Mesodermal cell (in vitro differentiated cells): Measurements from ENCODE around the gene ATXN2L.

Source experiments
- H3K27ac ChIP-seq: 2 replicates; pipeline ENCODE4 v1.7.0; 2013; ENCODE audit warnings: mild to moderate bottlenecking, low read depth, low read length, moderate library complexity; ENCODE audit not compliant: severe bottlenecking
- H3K36me3 ChIP-seq: 2 replicates; pipeline ENCODE4 v1.7.1; 2013; ENCODE audit warnings: mild to moderate bottlenecking, low read length, moderate library complexity; ENCODE audit not compliant: control insufficient read depth, insufficient read depth
- H3K4me1 ChIP-seq: one replicate; pipeline ENCODE4 v1.7.1; 2013; ENCODE audit warnings: mild to moderate bottlenecking, low read length; ENCODE audit not compliant: insufficient read depth, control insufficient read depth, poor library complexity, severe bottlenecking
- H3K4me3 ChIP-seq: 2 replicates; pipeline ENCODE4 v1.7.0; 2013; ENCODE audit warnings: low read length, control low read depth, mild to moderate bottlenecking; ENCODE audit not compliant: insufficient read depth, poor library complexity, severe bottlenecking; ENCODE audit errors: extremely low read depth
- H3K9me3 ChIP-seq: 2 replicates; pipeline ENCODE4 v1.7.1; 2013; ENCODE audit warnings: mild to moderate bottlenecking, low read length, moderate library complexity; ENCODE audit not compliant: control insufficient read depth
- WGBS, 2 experiments: methylation state at CpG; one replicate each; pipeline ENCODE4 v1.1.5; 2013; ENCODE audit warnings: missing lambda C conversion rate in 2 of 2; ENCODE audit not compliant: insufficient coverage in 2 of 2; 5-methylcytosine and 5-hydroxymethylcytosine counted together

ATXN2L gene

DNA sequence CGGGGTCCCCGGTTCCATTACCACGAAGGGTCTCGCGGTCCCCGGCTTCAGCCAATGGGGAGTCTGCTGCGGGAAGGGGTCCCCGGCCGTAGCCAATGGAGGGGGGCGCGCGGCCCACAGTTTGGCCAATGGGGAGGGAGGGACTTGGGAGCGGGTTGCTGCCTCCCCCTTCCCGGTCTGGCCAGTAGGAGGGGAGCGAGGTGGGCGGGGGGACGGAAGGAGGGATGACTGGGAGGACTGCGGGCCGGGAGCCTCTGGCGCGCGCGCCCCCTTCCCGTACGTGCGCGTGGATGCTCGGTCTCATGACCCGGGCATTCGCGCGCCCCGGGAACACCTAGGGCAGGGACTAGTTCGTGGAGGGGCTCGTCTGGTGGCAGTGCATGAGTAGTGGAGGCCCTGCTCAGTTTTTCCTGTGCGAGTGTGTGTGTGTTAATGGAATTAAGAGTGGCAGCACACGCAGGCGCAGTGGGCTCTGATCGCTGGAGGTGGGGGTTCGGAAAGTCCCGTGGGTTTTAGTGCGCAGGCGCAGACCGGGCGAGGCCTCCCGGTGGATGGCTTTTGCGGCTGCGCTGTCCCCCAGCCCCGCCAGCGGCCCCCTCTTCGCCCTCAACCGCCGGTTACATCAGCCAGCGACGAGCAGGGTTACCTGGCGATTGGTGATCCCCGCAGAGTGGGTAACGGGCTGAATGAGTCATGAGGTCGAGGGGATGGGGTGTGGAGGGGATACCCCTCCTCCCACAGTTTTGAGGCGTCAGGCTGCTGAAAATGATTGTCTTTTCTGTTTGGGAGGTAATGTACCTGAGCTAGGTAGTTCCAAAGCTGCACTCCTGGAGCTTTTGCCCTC lies 1.3 kb downstream of the ATXN2L start:
- Histone ChIP-seq H3K4me1 (peaks cover 17% of the 10 kb centered on the region), H3K4me3 (peak overlapping the region; percentile 93), H3K36me3 (peaks cover 49% of the 10 kb centered on the region), H3K9me3 (no peaks in the 10 kb centered on the region), H3K27ac (peak overlapping the region; percentile 96)
- WGBS, 2 experiments: 0% methylated on average over 32 to 38 of the region's 60 CpGs

DNA sequence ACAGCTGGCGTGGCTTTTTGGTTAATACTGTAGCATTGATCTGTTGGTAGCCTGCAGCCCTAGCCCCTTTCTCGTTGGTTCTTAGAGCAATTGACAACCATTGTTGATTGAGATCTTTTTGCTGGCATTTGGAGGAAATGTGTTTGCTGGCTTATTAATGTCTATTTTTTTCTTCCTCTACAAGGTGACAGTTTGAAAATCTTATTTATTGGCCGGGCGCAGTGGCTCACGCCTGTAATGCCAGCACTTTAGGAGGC lies 1.8 kb downstream of the ATXN2L start:
- Histone ChIP-seq H3K27ac (peak overlapping the region; percentile 96), H3K9me3 (no peaks in the 10 kb centered on the region), H3K4me3 (peak overlapping the region; percentile 93), H3K4me1 (peaks cover 17% of the 10 kb centered on the region), H3K36me3 (peaks cover 55% of the 10 kb centered on the region)
- WGBS, 2 experiments: 55% methylated on average over 4 to 5 of the region's 5 CpGs

DNA sequence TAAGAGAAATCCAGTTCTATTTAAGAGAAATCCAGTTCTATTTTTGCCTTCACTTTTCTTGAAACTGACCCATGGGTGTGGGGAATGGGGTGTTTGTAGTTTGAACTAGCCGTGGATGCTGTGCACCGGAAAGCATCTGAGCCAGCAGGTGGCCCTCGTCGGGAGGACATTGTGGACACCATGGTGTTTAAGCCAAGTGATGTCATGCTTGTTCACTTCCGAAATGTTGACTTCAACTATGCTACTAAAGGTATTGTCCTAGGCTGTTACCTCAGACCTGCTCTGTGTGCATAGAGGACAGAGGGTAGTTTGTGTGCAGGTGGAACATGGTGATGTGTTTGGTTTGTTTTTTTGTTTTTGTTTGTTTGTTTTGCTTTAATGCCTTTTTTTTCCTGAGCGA lies 3.3 kb downstream of the ATXN2L start:
- peaks cover 17% of the 10 kb centered on the region for H3K4me1 ChIP-seq
- H3K36me3 ChIP-seq: peaks cover 65% of the 10 kb centered on the region
- H3K27ac ChIP-seq: no peak overlapping the region
- H3K9me3 ChIP-seq: no peaks in the 10 kb centered on the region
- 94 to 98% methylated on average over 5 of the region's 6 CpGs for WGBS, 2 experiments
- H3K4me3 ChIP-seq: no peak overlapping the region

DNA sequence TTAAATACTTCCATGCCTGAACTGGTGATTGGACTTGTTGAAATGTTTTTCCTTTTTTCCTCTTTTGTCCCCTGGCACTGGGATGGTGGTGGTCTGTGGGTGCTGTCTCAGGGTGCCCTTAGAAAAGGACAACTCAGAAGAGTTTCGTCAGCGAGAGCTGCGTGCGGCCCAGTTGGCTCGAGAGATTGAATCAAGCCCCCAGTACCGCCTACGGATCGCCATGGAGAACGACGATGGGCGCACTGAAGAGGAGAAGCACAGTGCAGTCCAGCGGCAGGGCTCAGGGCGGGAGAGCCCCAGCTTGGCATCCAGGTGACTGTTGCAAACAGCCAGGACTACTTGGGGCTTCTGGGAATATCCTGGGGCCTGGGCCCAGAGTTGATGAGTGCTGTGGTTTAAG lies 6.9 kb downstream of the ATXN2L start:
- peaks cover 100% of the 10 kb centered on the region for H3K36me3 ChIP-seq
- H3K27ac ChIP-seq: no peak overlapping the region
- no peak overlapping the region for H3K4me3 ChIP-seq
- peaks cover 12% of the 10 kb centered on the region for H3K4me1 ChIP-seq
- H3K9me3 ChIP-seq: no peaks in the 10 kb centered on the region
- 98 to 99% methylated on average over 12 to 13 of the region's 13 CpGs for WGBS, 2 experiments

DNA sequence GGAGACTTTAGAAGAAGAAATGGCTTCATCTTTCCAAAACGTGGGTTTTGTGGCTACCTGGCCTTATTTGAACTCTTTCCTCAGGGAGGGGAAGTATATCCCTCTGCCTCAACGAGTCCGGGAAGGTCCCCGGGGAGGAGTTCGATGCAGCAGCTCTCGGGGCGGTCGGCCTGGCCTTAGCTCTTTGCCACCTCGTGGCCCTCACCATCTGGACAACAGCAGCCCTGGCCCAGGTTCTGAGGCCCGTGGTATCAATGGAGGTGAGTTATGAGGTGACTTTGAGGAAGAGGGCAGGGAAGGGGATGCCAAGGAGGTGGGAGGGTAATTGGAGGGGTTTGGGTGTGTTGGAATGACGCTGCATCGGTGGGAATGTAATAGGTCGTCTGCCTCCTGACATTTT lies 7.7 kb downstream of the ATXN2L start:
- Histone ChIP-seq H3K4me1 (peaks cover 4% of the 10 kb centered on the region), H3K9me3 (no peaks in the 10 kb centered on the region), H3K27ac (no peak overlapping the region), H3K36me3 (peaks cover 100% of the 10 kb centered on the region), H3K4me3 (no peak overlapping the region)
- WGBS, 2 experiments: 93 to 100% methylated on average over 5 to 9 of the region's 13 CpGs

DNA sequence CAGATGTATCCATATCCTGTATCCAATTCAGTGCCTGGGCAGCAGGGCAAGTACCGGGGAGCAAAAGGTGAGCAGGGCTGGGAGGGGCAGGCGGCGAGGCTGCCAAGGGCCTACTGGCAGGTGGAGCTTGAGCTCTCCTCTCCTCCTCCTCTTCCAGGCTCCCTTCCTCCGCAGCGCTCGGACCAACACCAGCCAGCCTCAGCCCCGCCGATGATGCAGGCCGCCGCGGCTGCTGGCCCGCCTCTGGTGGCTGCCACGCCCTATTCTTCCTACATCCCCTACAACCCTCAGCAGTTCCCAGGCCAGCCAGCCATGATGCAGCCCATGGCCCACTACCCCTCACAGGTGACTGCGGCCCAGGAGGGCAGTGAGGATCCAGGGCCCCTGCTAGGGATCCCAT lies 11.6 kb downstream of the ATXN2L start:
- H3K4me3 ChIP-seq: no peak overlapping the region
- H3K27ac ChIP-seq: no peak overlapping the region
- H3K9me3 ChIP-seq: no peaks in the 10 kb centered on the region
- peaks cover 97% of the 10 kb centered on the region for H3K36me3 ChIP-seq
- WGBS, 2 experiments: 88 to 96% methylated on average over 5 to 10 of the region's 14 CpGs
- no peaks in the 10 kb centered on the region for H3K4me1 ChIP-seq

DNA sequence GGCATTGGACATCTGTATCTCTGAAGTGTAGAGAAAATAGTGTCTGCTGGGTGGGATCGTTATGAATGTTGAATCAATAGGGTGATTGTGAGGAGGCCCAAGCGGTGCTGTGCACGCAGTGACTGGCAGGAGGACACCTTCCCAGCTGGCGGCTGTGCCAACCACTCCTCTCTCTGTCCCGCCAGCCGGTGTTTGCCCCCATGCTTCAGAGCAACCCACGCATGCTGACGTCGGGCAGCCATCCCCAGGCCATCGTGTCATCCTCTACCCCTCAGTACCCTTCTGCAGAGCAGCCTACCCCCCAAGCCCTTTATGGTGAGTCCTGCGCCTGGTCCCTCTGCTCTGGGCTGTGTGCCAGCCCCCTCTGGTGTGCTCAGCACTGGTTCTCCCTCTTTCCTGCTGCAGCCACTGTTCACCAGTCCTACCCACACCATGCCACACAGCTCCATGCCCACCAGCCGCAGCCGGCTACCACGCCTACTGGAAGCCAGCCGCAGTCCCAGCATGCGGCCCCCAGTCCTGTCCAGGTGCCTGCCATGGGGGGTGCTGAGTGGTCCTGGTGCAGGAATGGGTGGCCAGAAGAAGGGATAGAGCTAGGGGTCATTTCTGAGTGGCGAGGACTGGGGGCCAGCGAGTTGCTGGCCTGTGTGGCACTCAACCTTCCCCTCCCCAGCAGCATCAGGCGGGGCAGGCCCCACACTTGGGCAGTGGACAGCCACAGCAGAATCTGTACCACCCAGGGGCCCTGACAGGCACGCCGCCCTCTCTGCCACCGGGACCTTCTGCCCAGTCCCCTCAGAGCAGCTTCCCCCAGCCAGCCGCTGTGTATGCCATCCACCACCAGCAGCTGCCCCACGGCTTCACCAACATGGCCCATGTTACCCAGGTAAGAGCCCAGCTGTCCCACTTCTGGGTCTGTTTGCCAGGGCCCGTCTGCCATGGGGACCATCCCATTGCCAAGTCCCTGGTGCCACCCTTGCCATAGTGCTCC lies 12.4 kb downstream of the ATXN2L start:
- WGBS, 2 experiments: 95% methylated on average over 17 to 20 of the region's 25 CpGs
- Histone ChIP-seq H3K4me3 (no peak overlapping the region), H3K36me3 (peaks cover 92% of the 10 kb centered on the region), H3K9me3 (no peaks in the 10 kb centered on the region), H3K27ac (no peak overlapping the region), H3K4me1 (no peaks in the 10 kb centered on the region)

DNA sequence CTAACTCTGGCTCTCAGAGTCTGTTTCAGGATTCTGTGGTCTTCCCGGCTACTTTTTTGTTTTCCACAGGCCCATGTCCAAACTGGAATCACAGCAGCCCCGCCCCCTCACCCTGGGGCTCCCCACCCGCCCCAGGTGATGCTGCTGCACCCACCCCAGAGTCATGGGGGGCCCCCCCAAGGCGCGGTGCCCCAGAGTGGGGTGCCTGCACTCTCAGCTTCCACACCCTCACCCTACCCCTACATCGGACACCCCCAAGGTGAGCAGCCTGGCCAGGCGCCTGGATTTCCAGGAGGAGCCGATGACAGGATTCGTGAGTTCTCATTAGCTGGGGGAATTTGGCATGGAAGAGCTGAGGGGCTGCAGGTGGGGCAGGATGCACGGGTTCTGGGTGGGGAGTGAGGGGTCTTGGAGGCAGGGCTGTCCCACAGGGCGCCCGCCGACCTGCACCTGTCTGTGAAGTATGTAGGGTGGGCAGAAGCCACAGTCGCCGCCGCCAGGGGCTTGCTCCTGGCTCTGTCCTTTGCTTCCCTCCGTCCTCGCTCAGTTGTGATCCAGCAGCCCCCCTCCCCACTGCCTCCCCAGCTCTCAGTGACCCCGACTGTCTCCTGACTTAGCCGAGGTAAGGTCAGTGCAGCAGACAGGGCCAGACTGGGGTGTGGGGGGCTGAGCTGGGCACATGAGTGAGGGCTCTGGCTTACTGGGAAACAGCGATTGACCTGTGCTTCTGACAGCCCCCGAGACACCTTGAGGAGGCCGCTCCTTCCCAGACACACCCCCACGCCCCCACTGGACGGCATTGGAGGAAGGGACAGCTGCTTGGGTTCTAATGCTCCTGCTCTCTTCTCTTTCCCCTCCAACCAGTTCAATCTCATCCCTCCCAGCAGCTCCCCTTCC lies 13.3 kb downstream of the ATXN2L start:
- Histone ChIP-seq H3K27ac (no peak overlapping the region), H3K9me3 (no peaks in the 10 kb centered on the region), H3K4me1 (no peaks in the 10 kb centered on the region), H3K4me3 (no peak overlapping the region), H3K36me3 (peaks cover 84% of the 10 kb centered on the region)
- WGBS, 2 experiments: 96% methylated on average over 10 to 13 of the region's 25 CpGs

DNA sequence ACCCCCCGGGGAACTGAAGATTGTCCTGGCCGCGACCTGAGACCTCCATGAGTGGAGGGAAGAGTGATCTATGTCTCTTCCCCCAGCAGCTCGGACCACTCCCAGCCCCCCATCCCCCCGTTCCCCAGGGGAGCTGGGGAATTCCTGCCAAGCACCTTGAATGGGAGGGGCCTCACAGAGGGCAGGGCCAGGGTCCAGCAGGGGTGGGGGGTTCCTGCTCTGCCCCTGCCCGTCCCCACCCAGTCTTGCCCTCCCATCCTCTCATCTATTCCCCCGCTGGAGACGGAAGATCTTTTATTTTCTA lies 13.9 kb downstream of the ATXN2L start:
- H3K4me3 ChIP-seq: no peak overlapping the region
- no peaks in the 10 kb centered on the region for H3K4me1 ChIP-seq
- peaks cover 78% of the 10 kb centered on the region for H3K36me3 ChIP-seq
- H3K27ac ChIP-seq: no peak overlapping the region
- 100% methylated on average over 2 of the region's 8 CpGs; no CpG with 5 or more reads in 1 of the 2 experiments for WGBS, 2 experiments
- no peaks in the 10 kb centered on the region for H3K9me3 ChIP-seq
